Body of pancreas (tissue), 4 donors: ENCODE data around the gene RRAS. TPM values are rescaled to one million over a fixed set of nuclear protein-coding genes. Genes with fewer than 3 reads are reported as not detected.

Source experiments
- ATAC-seq: fragments of 150-250 bp; one replicate; pipeline ENCODE4 v1.9.1; 2016
- DNase-seq, 4 donors: peaks; one replicate each; pipeline ENCODE4 v3.0.0-alpha.2; 2019
- H3K27ac ChIP-seq, 4 donors: fragments of 200-600 bp; sonication (generic); 1 replicate in 3 of 4; 2 replicates in 1 of 4; pipeline versions ENCODE4 v1.5.1 to v1.6.1; 2016 to 2019; ENCODE audit warnings: mild to moderate bottlenecking in 1 of 4, mixed read lengths in 1 of 4, moderate library complexity in 1 of 4
- H3K27me3 ChIP-seq, 2 donors: fragments of 200-600 bp; sonication (generic); one replicate each; pipeline ENCODE4 v1.6.0; 2016; ENCODE audit warnings: mild to moderate bottlenecking in 1 of 2
- H3K36me3 ChIP-seq, 2 donors: fragments of 200-600 bp; sonication (generic); replicated peaks in 1 of 2; 2 replicates each; pipeline ENCODE4 v1.5.1; 2016; ENCODE audit warnings: low read depth in 2 of 2; ENCODE audit not compliant: insufficient read depth in 1 of 2
- H3K4me1 ChIP-seq: fragments of 200-600 bp; sonication (generic); one replicate; pipeline ENCODE4 v1.6.0; 2016
- H3K4me3 ChIP-seq, 2 donors: fragments of 200-600 bp; sonication (generic); 1 replicate in 1 of 2; 2 replicates in 1 of 2; pipeline ENCODE4 v1.5.1; 2016 to 2019
- H3K9me3 ChIP-seq, 3 donors: fragments of 200-600 bp; sonication (generic); 1 replicate in 2 of 3; 2 replicates in 1 of 3; pipeline ENCODE4 v1.5.1; 2016
- POLR2A ChIP-seq, 3 donors: fragments of 450-650 bp; IDR thresholded peaks; one replicate each; pipeline ENCODE4 v1.6.1; 2016; ENCODE audit warnings: antibody characterized with exemption in 3 of 3, mild to moderate bottlenecking in 2 of 3
- WGBS, 2 donors: methylation state at CpG; one replicate each; pipeline ENCODE4 v1.1.5; 2017; 5-methylcytosine and 5-hydroxymethylcytosine counted together
- intact Hi-C: fragments of 100-400 bp; cut with DNase I; formaldehyde crosslinking; loops from one replicate; pipeline ENCODE4 v1.15.1; 2023
- total RNA-seq, 2 donors: library from RNA; depleted of rRNA; stranded (reverse); fragments of >200 nt; gene quantifications; one replicate each; pipeline ENCODE4 v1.1.0, GENCODE V29; 2016
- TF ChIP-seq, protein P1 (sequence below), 7 experiments: fragments of 450-650 bp in 4 of 7; fragments of 200-600 bp in 3 of 7; sonication (generic) in 3 of 7; IDR thresholded peaks; one replicate each; pipeline ENCODE4 v1.5.1; 2016 to 2019; ENCODE audit warnings: antibody characterized with exemption in 7 of 7

The RRAS gene
- total RNA-seq, 2 donors from 2014 or later = 10.9 to 17.9 TPM

- peaks cover 23% of the 10 kb centered on the region for H3K4me1 ChIP-seq
- H3K27me3 ChIP-seq = no peaks in the 10 kb centered on the region
- intact Hi-C loops = no loop called here
- H3K9me3 ChIP-seq = no peaks in the 10 kb centered on the region
- DNase-seq (peak; percentile 90 to 92 (median 91)), ATAC-seq (peak; percentile 75)
- peak overlapping the region; percentile 9 to 72 for H3K4me3 ChIP-seq
- H3K27ac ChIP-seq = peak overlapping the region; percentile 78 to 94 (median 92)
- 0 to 1% methylated on average over 27 to 53 of the region's 53 CpGs for WGBS, 2 donors
- peak; percentile 54 to 75 (median 72) for TF ChIP-seq POLR2A (IDR thresholded peaks at IDR 0.05)
- TF ChIP-seq, protein P1, sequence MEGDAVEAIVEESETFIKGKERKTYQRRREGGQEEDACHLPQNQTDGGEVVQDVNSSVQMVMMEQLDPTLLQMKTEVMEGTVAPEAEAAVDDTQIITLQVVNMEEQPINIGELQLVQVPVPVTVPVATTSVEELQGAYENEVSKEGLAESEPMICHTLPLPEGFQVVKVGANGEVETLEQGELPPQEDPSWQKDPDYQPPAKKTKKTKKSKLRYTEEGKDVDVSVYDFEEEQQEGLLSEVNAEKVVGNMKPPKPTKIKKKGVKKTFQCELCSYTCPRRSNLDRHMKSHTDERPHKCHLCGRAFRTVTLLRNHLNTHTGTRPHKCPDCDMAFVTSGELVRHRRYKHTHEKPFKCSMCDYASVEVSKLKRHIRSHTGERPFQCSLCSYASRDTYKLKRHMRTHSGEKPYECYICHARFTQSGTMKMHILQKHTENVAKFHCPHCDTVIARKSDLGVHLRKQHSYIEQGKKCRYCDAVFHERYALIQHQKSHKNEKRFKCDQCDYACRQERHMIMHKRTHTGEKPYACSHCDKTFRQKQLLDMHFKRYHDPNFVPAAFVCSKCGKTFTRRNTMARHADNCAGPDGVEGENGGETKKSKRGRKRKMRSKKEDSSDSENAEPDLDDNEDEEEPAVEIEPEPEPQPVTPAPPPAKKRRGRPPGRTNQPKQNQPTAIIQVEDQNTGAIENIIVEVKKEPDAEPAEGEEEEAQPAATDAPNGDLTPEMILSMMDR (IDR thresholded peaks at IDR 0.05) = peak in 6 of 7 experiments; percentile 10 to 53 (median 44)
- H3K36me3 ChIP-seq = peaks cover 5 to 7% of the 10 kb centered on the region in 2 donors
Measured at GRCh38 chr19:49664171-49665035, 24.5 kb upstream of the RRAS start.

- Histone ChIP-seq H3K36me3 (peaks cover 7 to 11% of the 10 kb centered on the region in 2 donors), H3K9me3 (no peaks in the 10 kb centered on the region), H3K27me3 (no peaks in the 10 kb centered on the region), H3K4me1 (peaks cover 23% of the 10 kb centered on the region), H3K27ac (peak overlapping the region in 2 of 4 donors; percentile 94), H3K4me3 (no peak overlapping the region)
- TF ChIP-seq POLR2A (IDR thresholded peaks at IDR 0.05) = no peak
- TF ChIP-seq, protein P1 (IDR thresholded peaks at IDR 0.05) = no peak
- WGBS, 2 donors = 78 to 85% methylated on average over 11 to 12 of the region's 12 CpGs
- intact Hi-C loops = no loop called here
- DNase-seq (no peak), ATAC-seq (no peak)
Measured at GRCh38 chr19:49663224-49663623, 23.3 kb upstream of the RRAS start.

DNA sequence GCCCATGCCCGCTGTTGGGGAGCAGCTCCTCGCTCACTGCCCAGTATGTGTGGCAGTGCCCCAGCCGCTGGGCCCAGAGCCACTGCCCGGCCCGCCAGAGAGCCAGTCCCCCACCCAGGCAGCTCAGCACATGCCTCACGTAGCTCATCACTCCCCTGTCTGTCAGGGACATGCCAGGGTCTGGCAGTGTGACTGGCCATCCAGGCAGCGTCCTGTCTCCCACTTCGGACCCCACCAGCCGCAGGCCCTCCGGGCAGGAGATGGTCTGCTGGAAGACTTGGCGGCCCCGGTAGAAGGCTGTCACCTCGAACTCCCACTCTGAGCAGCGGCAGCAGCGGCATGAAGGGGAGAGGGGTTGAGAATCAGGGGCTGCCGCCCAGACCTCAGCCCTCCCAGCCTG, 22.1 kb upstream of the RRAS start:
- WGBS, 2 donors = 91 to 95% methylated on average over 13 to 16 of the region's 16 CpGs
- DNase-seq (no peak), ATAC-seq (no peak)
- H3K9me3 ChIP-seq = no peaks in the 10 kb centered on the region
- no peak overlapping the region for H3K4me3 ChIP-seq
- H3K4me1 ChIP-seq = peaks cover 22% of the 10 kb centered on the region
- peaks cover 7 to 17% of the 10 kb centered on the region in 2 donors for H3K36me3 ChIP-seq
- intact Hi-C loops = no loop called here
- TF ChIP-seq, protein P1 (IDR thresholded peaks at IDR 0.05) = no peak
- no peak for TF ChIP-seq POLR2A (IDR thresholded peaks at IDR 0.05)
- no peak overlapping the region for H3K27ac ChIP-seq
- no peaks in the 10 kb centered on the region for H3K27me3 ChIP-seq

GRCh38 chr19:49660338-49660961, 20.5 kb upstream of the RRAS start:
- intact Hi-C loops = no loop called here

More at GRCh38 chr19:49660338-49660961, 20.5 kb upstream of the RRAS start:
- TF ChIP-seq POLR2A (IDR thresholded peaks at IDR 0.05) = no peak
- TF ChIP-seq, protein P1 (IDR thresholded peaks at IDR 0.05) = no peak
- DNase-seq (no peak), ATAC-seq (no peak)
- Histone ChIP-seq H3K27me3 (no peaks in the 10 kb centered on the region), H3K4me1 (peaks cover 12% of the 10 kb centered on the region), H3K27ac (no peak overlapping the region), H3K36me3 (peaks cover 7 to 24% of the 10 kb centered on the region in 2 donors), H3K9me3 (no peaks in the 10 kb centered on the region), H3K4me3 (no peak overlapping the region)
- WGBS, 2 donors = 91 to 96% methylated on average over 10 to 15 of the region's 15 CpGs
